ENCODE data around the gene SP3.

SP3 gene

DNA sequence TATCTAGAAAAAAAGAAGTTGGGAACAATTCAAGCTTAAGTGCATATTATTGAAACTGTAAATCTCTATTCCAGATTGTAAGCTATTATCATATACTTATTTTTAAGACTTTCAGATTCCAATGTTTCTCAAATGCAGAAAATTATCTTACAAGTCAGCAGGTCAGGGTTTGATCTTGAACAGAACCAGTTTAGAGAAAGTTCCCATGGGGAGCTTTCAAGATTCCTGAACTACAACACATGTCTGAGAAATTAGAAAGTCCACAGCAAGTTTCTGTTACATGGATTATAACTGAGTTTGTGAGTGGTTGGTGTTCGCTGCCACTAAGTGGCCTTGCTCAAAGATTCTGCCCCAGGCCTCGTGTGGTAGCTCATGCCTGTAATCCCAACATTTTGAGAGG lies 31.6 kb upstream of the SP3 start:
- no peak for DNase-seq

DNA sequence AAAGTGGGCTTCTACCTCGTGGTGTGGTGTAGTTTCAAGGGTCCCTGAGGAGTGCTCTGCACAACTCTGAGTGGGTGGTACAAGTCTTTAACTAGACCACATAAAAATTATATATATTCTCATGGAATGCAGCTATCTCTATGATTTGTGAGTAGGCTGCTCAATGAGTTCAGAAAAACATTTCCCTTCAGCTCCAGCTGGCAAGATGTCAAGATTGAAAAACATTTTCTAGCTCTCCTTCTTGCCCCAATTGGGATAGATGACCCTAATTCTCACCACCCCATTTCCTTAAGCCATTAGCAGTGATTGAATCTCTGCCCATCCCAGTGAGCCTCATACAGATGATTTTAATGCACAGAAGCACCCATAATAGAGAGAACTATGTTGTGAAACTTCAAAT lies 28.3 kb upstream of the SP3 start:
- DNase-seq = no peak

DNA sequence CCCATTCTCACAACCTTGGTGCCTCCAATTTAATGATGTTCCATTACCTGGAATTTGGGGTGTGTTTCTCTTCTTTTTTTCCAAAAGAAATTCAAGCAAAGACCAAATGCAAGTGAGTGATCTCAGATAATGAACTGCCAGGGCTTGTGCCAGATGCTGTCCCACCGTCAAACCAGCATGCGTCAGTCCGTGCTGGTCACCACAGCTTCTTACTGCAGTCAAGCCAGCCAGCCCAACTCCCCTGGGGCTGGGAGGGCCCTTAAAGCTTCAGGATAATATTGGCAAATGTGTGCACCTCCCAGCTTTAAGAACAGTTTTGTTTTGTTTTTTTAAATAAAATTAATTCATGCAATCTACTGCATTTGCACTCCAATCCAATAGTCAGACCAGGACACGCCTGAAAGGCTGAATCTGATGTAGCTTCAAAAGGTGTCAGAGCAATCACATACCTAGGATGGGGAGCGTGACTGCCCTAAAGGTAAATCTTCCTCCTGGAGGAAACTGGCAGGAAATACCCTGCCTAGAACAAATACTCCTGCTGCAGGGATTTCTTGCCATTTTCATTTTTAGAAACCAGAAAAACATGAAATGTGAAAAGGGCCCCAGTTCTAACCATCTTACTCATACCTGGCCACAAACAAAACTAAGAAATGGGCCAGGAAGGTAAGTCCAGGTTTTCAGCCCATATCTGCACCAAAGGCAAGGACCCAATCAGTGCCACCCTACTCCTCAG lies 26.8 kb upstream of the SP3 start:
- DNase-seq = no peak

DNA sequence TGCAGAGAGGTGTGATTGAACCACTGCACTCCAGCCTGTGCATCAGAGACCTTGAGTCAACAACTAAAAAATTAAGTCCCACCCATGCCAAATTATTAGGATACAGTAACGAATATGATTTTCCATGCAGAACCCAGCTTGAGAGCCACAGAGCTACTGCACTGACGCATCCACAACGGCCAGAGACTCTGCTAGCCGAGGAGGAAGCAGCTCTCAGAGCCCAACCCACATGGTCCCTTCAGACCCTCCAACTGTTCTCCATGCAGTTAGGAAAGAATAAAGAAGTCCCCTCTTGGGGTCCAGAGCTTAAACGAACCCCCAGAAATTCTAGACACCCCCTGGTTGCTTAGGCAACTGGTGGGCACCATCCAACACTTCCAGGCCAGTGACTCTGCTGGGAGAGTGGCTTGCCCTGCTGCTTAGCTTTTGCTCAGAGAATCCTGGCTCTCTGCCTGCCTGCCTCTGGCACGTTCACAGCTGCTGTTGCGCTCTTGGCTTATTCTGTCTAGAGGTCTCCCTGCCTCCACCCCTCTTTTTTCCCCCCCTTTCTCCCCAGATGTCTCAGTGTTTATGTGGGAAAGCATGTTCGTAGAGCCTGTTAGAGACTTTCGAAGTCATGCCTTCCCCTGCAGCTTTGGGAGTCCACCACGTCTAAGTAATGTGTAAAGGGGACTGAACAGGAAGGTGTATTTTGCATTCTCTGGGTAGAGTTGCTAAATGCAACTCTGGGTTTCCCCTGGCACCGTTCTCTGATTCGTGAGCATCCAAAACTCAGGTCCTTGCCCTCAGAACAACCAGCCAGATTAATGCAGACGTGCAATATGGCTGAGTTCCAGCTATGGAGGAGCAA lies 26.0 kb upstream of the SP3 start:
- DNase-seq = no peak

DNA sequence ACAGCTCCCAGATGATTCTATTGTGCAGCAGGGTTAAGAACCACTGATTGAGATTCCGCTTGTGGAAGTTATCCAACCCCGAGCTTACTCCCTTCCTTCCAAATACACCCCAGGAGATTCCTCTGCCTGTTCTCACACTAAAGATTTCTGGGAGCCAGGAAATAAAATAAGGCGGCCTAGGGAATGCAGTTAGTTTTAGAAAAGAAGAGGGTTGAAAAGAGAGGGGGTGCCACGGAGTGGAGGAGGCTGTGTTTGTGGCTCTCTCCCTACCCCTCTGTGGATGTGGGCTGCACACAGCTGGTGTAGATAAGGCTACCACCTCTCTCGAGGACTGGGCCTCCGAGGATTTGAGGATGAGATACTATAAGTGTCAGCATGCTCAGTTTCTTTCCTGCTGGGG lies 25.1 kb upstream of the SP3 start:
- DNase-seq = no peak

DNA sequence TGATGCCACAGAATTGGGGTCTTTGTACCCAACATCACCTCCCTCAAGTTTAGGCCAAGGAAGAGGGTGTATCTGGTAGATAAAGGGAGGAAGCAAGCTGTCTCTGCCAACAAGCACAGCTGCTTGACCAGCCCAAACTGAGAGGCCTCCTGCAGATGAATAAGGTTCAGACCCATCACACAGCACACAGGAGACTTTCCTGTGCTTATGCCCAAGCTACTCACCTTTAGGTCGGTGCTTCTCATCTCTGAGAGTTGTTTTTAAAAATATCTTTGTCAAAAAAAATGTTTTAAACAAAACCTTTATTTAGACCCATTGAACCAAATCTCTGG lies 24.7 kb upstream of the SP3 start:
- DNase-seq = no peak

DNA sequence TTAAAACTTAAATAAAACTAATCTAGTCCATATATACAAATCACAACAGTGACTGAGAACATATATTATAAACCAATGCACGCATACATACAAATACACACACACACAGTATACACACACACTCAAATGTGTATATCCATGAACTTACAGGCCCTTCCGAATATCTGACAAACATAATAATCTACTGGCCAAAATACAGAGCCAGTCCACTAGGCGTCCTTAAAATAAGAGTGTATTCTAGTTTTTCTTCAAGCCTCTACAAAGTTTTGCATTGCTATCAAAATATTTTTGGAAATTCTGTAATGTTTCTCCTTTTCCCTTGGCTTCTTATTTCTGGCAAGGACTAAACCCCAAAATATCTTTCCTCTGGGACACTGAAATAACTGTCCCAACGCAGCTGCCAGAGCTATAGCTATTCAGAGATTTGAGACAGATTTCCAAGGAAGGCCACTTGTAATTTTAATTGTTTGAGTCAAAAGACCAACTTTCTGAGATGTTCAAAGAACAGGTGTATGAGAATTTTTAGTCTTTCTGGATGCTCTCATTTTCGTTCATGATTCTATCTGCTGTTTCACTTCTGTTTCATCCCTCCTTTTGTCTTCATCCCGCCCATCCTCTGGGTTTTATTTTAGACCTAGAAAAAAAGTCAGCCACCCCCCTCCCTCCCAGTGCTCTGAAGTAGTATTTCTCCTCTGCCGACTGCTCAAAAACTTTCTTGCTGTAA lies 24.1 kb upstream of the SP3 start:
- no peak for DNase-seq

DNA sequence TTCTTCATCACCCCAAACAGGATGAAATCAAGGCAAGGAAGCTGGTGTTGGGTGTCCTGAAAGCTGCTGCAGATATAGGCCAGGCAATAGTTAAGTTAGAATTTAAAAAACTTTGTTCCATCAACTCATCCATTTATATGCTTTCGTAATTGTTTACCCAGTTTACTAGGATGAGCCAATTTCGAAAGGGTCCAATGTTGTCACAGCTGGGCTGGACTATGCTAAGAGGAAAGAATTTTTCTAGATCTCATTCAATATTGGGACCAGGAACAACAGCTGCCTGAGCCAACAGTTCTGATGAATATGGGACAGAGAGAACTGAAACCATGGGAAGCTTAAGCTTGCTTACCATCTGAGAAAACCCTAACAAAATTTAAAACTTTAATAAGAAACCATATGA lies 21.6 kb upstream of the SP3 start:
- DNase-seq = no peak

DNA sequence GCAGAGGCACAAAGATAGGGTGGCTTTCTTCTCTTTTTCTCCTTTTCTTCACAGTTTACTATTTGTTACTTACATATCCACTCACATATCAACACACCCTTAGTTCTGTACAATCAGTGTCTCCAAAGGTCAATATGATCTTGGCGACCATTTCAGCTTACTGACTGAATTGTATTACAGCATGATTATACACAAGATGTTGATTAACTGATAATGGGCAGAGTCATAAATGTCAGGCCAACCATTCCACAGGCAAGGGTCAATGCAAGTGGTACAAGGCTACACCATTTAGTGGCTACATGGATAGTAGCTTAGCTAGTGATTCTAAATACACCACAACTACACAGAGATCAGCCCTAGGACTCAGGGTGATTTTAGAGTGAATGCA lies 20.4 kb upstream of the SP3 start:
- DNase-seq = no peak

DNA sequence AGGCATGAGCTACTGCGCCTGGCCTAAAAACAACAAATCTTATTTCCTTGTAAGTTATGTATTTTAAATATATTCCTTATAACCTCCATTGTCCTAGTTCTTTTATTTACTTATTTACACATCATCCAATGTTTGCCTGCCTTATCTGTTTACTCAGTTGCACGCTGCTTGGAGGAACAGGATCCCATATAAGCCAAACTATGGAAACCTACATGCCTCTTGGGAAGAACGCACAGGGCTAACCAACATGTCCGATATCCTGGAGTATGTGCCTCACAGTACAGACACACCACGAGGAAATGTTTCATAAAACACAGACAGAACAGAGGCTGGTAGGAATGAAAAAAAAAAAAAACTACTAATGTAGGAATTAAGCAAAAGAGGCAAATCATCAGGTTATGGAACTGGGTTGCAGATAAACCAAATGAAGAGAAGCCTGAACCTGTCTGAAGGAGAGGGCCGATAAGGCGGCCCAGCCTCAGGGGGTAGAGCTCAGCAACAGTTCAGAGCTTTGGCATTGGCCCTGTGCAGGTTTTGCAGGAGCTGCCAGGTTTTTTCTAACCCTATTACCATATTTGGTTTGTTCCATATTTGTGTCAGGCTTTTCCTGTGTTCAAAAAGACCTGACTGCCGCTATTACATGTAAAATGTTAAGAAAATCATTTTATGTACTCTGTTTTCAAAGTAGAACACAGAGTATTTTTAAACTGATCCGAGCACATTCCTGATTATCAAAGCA lies 19.9 kb upstream of the SP3 start:
- DNase-seq = no peak

DNA sequence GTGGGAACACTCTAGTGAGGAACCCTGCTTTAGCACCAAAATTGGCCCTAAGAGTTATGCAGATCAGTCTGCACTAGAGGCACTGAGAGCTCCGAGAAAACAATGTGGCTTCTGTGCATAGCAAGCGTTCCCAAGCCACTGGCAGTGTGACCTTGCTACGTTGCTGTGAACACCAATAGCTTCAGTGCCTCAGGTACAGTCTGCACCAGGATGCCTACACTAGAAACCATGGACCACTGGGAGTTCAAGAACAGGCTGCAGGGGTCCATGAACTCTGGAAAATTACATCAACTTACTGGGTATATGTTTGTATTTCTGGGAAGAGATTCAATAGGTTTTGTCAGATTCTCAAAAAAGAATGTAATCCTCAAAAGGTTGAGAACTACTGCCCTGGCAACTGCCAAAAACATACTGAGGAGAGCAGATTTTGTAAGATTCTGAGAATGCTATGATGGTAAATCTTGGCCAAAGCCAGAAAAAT lies 18.3 kb upstream of the SP3 start:
- DNase-seq = no peak

DNA sequence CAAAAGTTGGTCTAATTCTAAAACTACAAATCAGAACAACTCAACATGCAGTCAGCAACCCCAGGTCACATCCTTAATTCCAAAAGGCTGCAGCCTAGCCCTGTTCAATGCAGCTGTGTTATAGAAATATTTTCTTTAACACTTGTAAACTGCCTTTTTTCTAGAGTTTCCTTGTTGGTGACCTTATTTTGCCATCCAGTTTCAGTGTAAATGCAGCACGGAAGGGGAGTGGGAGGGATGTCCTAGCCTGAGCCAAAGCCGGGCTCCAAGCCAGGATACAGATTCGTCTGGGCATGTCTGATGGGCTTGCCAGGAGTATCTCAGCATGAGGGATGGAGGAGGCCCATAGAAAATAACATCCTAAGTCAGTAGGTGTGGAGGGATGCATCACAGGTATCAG lies 17.7 kb upstream of the SP3 start:
- DNase-seq = no peak

DNA sequence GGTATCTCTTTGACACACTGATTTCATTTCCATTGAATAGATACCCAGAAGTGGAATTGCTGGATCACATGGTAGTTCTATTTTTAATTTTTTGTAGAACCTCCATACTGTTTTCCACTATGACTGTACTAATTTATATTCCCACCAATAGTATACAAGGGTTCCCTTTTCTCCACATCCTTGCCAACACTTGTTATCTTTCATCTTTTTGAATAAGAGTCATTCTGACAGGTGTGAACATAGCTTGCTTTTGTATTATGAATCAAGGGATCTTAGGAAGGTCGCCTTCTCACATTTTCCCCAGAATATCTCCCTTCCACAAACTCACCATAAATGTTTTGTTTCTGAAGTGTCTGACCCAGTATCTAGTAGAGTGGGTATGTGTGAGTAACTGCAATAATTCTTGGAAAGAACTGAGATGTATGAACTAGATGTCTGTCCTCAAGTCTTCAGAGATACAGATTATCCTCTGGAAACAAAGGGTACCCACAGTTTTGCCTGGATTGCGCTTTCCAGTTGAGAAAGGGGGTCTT lies 17.1 kb upstream of the SP3 start:
- DNase-seq = no peak

DNA sequence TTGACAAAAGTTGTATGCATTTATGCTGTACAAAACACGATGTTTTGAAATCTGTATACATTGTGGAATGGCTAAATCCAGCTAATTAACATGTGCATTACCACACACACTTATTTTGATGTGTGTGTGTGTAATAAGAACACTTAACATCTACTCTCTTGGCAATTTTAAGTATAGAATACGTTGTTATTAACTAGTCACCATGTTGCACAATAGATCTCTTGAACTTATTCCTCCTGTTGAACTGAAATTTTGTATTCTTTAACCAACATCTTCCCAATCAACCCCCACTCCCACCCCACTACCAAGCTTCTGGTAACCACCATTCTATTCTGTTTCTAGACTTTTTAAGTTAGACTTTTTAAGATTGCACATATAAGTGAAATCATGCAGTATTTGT lies 16.3 kb upstream of the SP3 start:
- no peak for DNase-seq

DNA sequence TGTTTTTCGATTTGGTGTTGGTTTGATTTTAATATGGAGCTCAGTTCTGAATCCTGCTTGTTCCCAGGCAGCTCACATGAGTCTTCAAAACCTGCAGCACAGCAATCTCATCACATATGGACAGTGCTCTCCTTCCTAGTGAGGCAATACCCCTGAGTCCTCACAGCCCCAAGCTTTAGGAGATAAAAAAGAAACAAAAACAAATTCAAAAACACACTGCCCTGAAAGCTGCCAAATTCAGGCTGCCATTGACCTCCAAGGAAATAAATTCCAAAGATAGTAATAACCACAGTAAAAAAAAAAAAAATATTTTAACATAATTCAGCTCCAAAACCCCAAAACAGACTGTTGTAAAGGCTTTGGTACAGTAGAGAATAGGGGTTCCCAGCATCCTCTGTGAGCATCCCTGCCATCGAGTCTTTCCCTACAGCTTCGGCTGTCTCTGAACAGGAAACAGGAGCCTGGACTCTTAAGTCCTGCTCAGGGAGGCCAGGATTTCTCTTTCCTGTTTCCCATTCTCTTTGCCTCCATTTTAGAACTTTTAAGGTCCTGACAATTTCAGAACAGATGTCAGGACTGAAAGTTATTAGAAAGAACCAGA lies 14.7 kb upstream of the SP3 start:
- no peak for DNase-seq

DNA sequence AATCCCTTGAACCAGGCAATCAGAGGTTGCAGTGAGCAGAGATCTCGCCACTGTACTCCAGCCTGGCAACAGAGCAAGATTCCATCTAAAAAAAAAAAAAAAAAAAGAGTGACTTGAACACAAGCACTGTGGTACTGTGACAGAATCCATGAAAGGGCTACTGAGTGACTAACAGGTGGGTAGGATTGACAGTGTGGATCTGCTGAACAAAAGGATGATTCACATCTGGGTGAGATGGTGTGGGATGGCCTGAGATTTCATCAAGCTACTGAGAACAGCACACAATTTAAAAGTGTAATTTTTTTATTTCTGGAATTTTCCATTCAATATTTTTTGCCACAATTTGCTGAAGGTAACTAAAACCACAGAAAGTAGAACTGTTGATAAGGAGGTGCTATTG lies 13.3 kb upstream of the SP3 start:
- no peak for DNase-seq

DNA sequence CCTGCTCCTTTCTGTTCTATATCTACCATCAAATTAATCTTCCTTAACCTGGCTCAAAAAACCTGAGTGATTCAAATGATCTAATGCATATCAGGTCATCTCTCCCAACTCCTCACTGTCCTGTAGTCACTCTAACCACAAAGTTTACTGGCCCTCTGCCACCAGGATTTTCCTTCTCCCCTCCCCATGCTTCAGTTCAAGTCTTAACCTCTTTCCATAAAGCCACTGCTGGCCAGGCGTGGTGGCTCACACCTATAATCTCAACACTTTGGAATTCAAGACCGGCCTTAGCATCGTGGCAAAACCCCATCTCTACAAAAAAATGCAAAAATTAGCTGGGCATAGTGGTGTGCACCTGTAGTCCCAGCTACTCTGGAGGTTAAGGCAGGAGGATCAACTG lies 7.5 kb upstream of the SP3 start:
- DNase-seq = no peak

DNA sequence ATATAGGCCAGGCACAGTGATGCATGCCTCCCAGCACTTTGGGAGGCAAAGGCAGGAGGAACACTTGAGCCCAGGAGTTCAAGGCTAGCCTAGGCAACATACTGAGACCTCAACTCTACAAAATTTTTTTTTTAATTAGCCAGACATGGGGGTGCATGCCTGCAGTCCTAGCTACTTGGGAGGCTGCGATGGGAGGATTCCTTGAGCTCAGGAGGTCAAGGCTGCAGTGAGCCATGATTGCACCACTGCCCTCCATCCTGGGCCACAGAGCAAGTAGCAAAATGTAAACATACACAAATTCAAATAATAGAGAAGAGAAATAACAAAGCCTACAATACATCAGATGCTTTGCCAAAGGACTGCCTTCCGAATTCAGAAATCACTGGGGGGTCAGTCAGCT lies 7.0 kb upstream of the SP3 start:
- no peak for DNase-seq

DNA sequence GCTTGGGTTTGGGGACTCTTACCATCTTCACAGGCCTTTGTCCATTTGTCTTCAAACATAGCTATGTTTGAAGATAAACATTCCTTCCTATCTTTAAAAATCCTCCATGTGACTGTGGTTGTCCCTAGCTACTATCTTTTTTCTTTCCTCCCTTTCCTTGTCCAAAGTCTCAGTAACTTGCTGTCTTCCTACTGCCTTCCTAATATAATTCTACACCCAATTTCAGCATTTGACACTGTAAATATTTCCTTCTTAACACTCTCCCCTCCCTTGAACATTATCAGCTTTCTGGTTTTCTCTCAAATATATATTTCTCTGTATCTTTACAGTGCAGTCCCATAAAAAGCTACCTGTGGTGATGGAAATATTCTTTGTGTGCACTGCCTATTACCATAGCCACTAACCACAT lies 5.3 kb upstream of the SP3 start:
- DNase-seq = no peak

DNA sequence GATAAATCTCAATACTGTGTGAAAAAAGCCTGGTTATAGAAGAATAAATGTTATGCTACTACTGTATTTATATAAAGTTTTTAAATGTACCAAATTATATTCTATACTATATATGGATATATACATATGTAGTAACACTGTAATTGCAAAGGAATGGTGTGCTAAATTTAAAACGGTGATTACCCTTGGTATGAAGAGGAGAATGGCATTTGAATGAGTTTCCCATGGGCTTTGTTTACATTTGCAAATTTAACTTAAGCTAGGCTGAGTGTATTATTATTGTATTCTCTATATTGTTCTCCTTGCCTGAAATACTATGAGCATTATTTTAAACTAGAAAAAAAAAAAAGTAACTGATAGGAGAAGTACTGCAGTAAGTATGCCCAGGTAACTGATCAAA lies 4.7 kb upstream of the SP3 start:
- no peak for DNase-seq

DNA sequence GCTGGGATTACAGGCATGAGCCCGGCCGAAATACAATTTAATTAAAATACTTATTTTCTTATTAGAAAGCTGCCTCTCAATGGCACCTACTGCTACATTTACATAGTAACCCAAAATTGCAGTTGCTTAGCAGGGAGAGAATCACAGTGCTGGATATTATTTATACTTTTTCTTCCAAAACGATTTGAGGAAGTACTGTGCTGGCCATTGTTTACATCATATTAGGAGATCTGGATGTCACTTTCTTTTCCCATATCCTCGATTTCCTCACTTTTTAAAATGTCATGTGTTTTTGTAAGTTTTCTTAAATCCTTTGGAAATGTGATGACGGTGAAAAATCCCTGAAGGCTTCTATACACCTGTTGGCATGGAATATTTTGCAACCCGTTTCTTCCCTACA lies 3.4 kb upstream of the SP3 start:
- no peak for DNase-seq

All from T-helper 1 cell (primary cell).